H9 (cell line): ENCODE measurements around the gene ATRX. TPM values are rescaled to one million over a fixed set of nuclear protein-coding genes. Genes with fewer than 3 reads are reported as not detected.

Source experiments
- DNase-seq: peaks from one replicate; pipeline ENCODE4 v3.0.0-alpha.2; 2017
- H2AFZ ChIP-seq: one replicate; pipeline ENCODE4 v1.6.1; 2013; ENCODE audit warnings: mild to moderate bottlenecking, low read length, control low read depth, moderate library complexity
- H2AK5ac ChIP-seq: 2 replicates; pipeline ENCODE4 v1.6.1; 2013; ENCODE audit warnings: low read length, control low read depth, mixed read lengths; ENCODE audit not compliant: insufficient read length
- H2BK120ac ChIP-seq: one replicate; pipeline ENCODE4 v1.6.1; 2013; ENCODE audit warnings: low read depth, mild to moderate bottlenecking, low read length, control low read depth, inconsistent platforms; ENCODE audit not compliant: poor library complexity, severe bottlenecking
- H2BK12ac ChIP-seq: 2 replicates; pipeline ENCODE4 v1.6.1; 2013; ENCODE audit warnings: low read length, control low read depth, mixed read lengths, low read depth; ENCODE audit not compliant: insufficient read length
- H2BK15ac ChIP-seq: 2 replicates; pipeline ENCODE4 v1.6.1; 2013; ENCODE audit warnings: low read depth, low read length, control low read depth
- H2BK20ac ChIP-seq: one replicate; pipeline ENCODE4 v1.6.1; 2013; ENCODE audit warnings: low read depth, mild to moderate bottlenecking, low read length, control low read depth, inconsistent platforms; ENCODE audit not compliant: poor library complexity, severe bottlenecking
- H2BK5ac ChIP-seq: 2 replicates; pipeline ENCODE4 v1.6.1; 2013; ENCODE audit warnings: low read length, control low read depth, mixed read lengths; ENCODE audit not compliant: insufficient read length
- H3K14ac ChIP-seq: 2 replicates; pipeline ENCODE4 v1.6.1; 2013; ENCODE audit warnings: low read length, control low read depth; ENCODE audit not compliant: insufficient read depth
- H3K18ac ChIP-seq: 2 replicates; pipeline ENCODE4 v1.6.1; 2013; ENCODE audit warnings: low read depth, mild to moderate bottlenecking, mixed read lengths, low read length, control low read depth; ENCODE audit not compliant: insufficient read length
- H3K23ac ChIP-seq: 2 replicates; pipeline ENCODE4 v1.6.1; 2013; ENCODE audit warnings: low read length, control low read depth, mixed read lengths, low read depth; ENCODE audit not compliant: insufficient read length
- H3K23me2 ChIP-seq: 2 replicates; pipeline ENCODE4 v1.6.1; 2013; ENCODE audit warnings: low read depth, mild to moderate bottlenecking, mixed read lengths, low read length, control low read depth; ENCODE audit not compliant: insufficient read length, poor library complexity, severe bottlenecking
- H3K27ac ChIP-seq: 2 replicates; pipeline ENCODE4 v1.5.1; 2013; ENCODE audit warnings: low read length, control low read depth, mixed read lengths, low read depth; ENCODE audit not compliant: insufficient read length
- H3K27me3 ChIP-seq: 2 replicates; pipeline ENCODE4 v1.6.1; 2013; ENCODE audit warnings: low read length, control low read depth, inconsistent platforms; ENCODE audit not compliant: insufficient read depth
- H3K4ac ChIP-seq: 2 replicates; pipeline ENCODE4 v1.6.1; 2013; ENCODE audit warnings: low read depth, mild to moderate bottlenecking, control low read depth, inconsistent platforms, low read length, moderate library complexity
- H3K4me1 ChIP-seq: 2 replicates; pipeline ENCODE4 v1.6.1; 2013; ENCODE audit warnings: low read length, control low read depth, inconsistent platforms; ENCODE audit not compliant: insufficient read depth
- H3K4me2 ChIP-seq: 2 replicates; pipeline ENCODE4 v1.6.1; 2013; ENCODE audit warnings: low read length, control low read depth, mixed read lengths; ENCODE audit not compliant: insufficient read length, insufficient read depth
- H3K56ac ChIP-seq: 2 replicates; pipeline ENCODE4 v1.6.1; 2013; ENCODE audit warnings: low read depth, mild to moderate bottlenecking, mixed read lengths, low read length, control low read depth; ENCODE audit not compliant: insufficient read length
- H3K79me1 ChIP-seq: 2 replicates; pipeline ENCODE4 v1.6.1; 2013; ENCODE audit warnings: low read depth, mild to moderate bottlenecking, moderate library complexity, low read length, control low read depth, inconsistent platforms; ENCODE audit not compliant: insufficient read depth, poor library complexity, severe bottlenecking
- H3K79me2 ChIP-seq: 2 replicates; pipeline ENCODE4 v1.6.1; 2013; ENCODE audit warnings: low read length, control low read depth, inconsistent platforms; ENCODE audit not compliant: insufficient read depth
- H3K9ac ChIP-seq: 2 replicates; pipeline ENCODE4 v1.6.1; 2013; ENCODE audit warnings: low read length, control low read depth, mixed read lengths; ENCODE audit not compliant: insufficient read length; ENCODE audit errors: extremely low read depth
- H3K9me3 ChIP-seq: one replicate; pipeline ENCODE4 v1.6.1; 2013; ENCODE audit warnings: low read depth, low read length, inconsistent platforms; ENCODE audit not compliant: control insufficient read depth
- H3T11ph ChIP-seq: one replicate; pipeline ENCODE4 v1.6.1; 2013; ENCODE audit warnings: mild to moderate bottlenecking, low read length, control low read depth, inconsistent platforms
- H4K20me1 ChIP-seq: one replicate; pipeline ENCODE4 v1.6.1; 2013; ENCODE audit not compliant: control insufficient read depth, insufficient read length, insufficient read depth
- H4K5ac ChIP-seq: 2 replicates; pipeline ENCODE4 v1.6.1; 2013; ENCODE audit warnings: low read depth, mild to moderate bottlenecking, mixed read lengths, low read length, control low read depth; ENCODE audit not compliant: insufficient read length
- H4K8ac ChIP-seq: replicated peaks from 2 replicates; pipeline ENCODE4 v1.6.1; 2013; ENCODE audit warnings: low read length, control low read depth, mixed read lengths, low read depth; ENCODE audit not compliant: insufficient read length
- H4K91ac ChIP-seq: 2 replicates; pipeline ENCODE4 v1.6.1; 2013; ENCODE audit warnings: low read depth, mild to moderate bottlenecking, moderate library complexity, mixed read lengths, low read length, control low read depth; ENCODE audit not compliant: insufficient read length
- H3K27ac Mint-ChIP-seq, 3 experiments: 2 replicates in 2 of 3; 3 replicates in 1 of 3; pipeline ENCODE4 v1.8.0; 2020 to 2021; ENCODE audit warnings: mixed read lengths in 3 of 3, mild to moderate bottlenecking in 1 of 3, moderate library complexity in 1 of 3
- H3K27me3 Mint-ChIP-seq: 2 replicates; pipeline ENCODE4 v1.8.0; 2021; ENCODE audit warnings: low read depth, mild to moderate bottlenecking, moderate library complexity, mixed read lengths
- H3K36me3 Mint-ChIP-seq, 3 experiments: 2 replicates in 2 of 3; 3 replicates in 1 of 3; pipeline ENCODE4 v1.8.0; 2020 to 2021; ENCODE audit warnings: low read depth in 3 of 3, mixed read lengths in 3 of 3; ENCODE audit not compliant: insufficient read depth in 1 of 3
- H3K4me1 Mint-ChIP-seq, 2 experiments: 2 replicates each; pipeline ENCODE4 v1.8.0; 2020; ENCODE audit warnings: mixed read lengths in 2 of 2
- H3K4me3 Mint-ChIP-seq, 2 experiments: 2 replicates in 1 of 2; 3 replicates in 1 of 2; pipeline ENCODE4 v1.8.0; 2020 to 2021; ENCODE audit warnings: mild to moderate bottlenecking in 2 of 2, mixed read lengths in 2 of 2, moderate library complexity in 1 of 2
- H3K9me3 Mint-ChIP-seq, 2 experiments: 2 replicates in 1 of 2; 3 replicates in 1 of 2; pipeline ENCODE4 v1.8.0; 2020; ENCODE audit warnings: mild to moderate bottlenecking in 2 of 2, mixed read lengths in 2 of 2, moderate library complexity in 1 of 2
- WGBS: extraction: QIAGEN DNeasy Blood & Tissue Kit; methylation state at CpG from one replicate; pipeline ENCODE4 v1.1.7; 2013; ENCODE audit warnings: missing lambda C conversion rate, low lambda C conversion rate, mixed read lengths; ENCODE audit not compliant: insufficient read length; ENCODE audit errors: extremely low coverage; 5-methylcytosine and 5-hydroxymethylcytosine counted together
- total RNA-seq: library from RNA; stranded (reverse); gene quantifications from 2 replicates; pipeline ENCODE4 v1.2.1, GENCODE V29; 2021
- TF ChIP-seq, protein P1 (sequence below): fragments of 200-600 bp; sonication (generic); conservative IDR thresholded peaks from 3 replicates; pipeline ENCODE4 v1.8.0; 2021; ENCODE audit warnings: antibody characterized with exemption, mild to moderate bottlenecking

The ATRX gene
- total RNA-seq, 1 experiment from 2014 or later: 76.0 TPM

DNA sequence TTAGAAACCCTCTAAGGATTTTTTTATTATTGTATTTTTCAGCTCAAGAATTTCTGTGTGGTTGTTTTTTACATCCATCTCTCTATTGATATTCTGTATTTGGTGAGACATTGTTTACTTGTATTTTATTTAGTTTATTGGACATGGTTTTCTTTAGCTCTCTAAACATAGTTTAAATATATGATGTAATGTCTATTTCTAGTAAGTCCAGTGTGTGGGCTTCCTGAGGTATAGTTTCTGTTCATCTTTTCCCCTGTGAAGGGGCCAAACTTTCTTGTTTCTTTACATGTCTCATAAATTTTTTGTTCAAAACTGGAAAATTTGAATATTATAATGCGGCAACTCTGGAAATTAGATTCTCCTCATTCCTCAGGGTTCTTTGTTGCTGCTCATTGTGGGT is 28.2 kb upstream of the ATRX start:
- DNase-seq: no peak
- TF ChIP-seq, protein P1, sequence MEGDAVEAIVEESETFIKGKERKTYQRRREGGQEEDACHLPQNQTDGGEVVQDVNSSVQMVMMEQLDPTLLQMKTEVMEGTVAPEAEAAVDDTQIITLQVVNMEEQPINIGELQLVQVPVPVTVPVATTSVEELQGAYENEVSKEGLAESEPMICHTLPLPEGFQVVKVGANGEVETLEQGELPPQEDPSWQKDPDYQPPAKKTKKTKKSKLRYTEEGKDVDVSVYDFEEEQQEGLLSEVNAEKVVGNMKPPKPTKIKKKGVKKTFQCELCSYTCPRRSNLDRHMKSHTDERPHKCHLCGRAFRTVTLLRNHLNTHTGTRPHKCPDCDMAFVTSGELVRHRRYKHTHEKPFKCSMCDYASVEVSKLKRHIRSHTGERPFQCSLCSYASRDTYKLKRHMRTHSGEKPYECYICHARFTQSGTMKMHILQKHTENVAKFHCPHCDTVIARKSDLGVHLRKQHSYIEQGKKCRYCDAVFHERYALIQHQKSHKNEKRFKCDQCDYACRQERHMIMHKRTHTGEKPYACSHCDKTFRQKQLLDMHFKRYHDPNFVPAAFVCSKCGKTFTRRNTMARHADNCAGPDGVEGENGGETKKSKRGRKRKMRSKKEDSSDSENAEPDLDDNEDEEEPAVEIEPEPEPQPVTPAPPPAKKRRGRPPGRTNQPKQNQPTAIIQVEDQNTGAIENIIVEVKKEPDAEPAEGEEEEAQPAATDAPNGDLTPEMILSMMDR: no peak
- H3K56ac ChIP-seq: no peak overlapping the region
- no peak overlapping the region for H4K91ac ChIP-seq
- no peak overlapping the region for H3K4me2 ChIP-seq
- H3K4me1 Mint-ChIP-seq: no peaks in the 10 kb centered on the region
- H3K27ac ChIP-seq: no peak overlapping the region
- no peaks in the 10 kb centered on the region for H3K9me3 ChIP-seq
- H3K23me2 ChIP-seq: no peaks in the 10 kb centered on the region
- H4K8ac ChIP-seq: no peak overlapping the region
- H3K27me3 Mint-ChIP-seq: peaks cover 3% of the 10 kb centered on the region; the same call in 1 of the 2 replicates
- H2BK120ac ChIP-seq: no peak overlapping the region
- no peak overlapping the region for H3K14ac ChIP-seq
- no peaks in the 10 kb centered on the region for H3K4me1 ChIP-seq
- H3K27me3 ChIP-seq: no peaks in the 10 kb centered on the region
- no peak overlapping the region for H3K23ac ChIP-seq
- no CpG with 5 or more reads among the region's 1 CpG for WGBS
- no peak overlapping the region for H3K9ac ChIP-seq
- H3T11ph ChIP-seq: no peak overlapping the region
- H2AFZ ChIP-seq: no peak overlapping the region
- no peaks in the 10 kb centered on the region for H3K79me2 ChIP-seq
- H4K5ac ChIP-seq: no peak overlapping the region
- no peak overlapping the region for H2BK15ac ChIP-seq
- H3K4me3 Mint-ChIP-seq: no peak overlapping the region
- H3K4ac ChIP-seq: no peak overlapping the region
- H2AK5ac ChIP-seq: no peak overlapping the region
- peaks cover 67 to 70% of the 10 kb centered on the region in 2 experiments for H3K9me3 Mint-ChIP-seq
- no peak overlapping the region for H2BK5ac ChIP-seq
- peaks cover 0 to 5% (median 1%) of the 10 kb centered on the region in 3 experiments; a peak in 4 of 7 replicates for H3K36me3 Mint-ChIP-seq
- H3K18ac ChIP-seq: no peak overlapping the region
- H2BK12ac ChIP-seq: no peak overlapping the region
- no peaks in the 10 kb centered on the region for H3K79me1 ChIP-seq
- no peak overlapping the region for H3K27ac Mint-ChIP-seq
- no peak overlapping the region for H2BK20ac ChIP-seq
- H4K20me1 ChIP-seq: no peaks in the 10 kb centered on the region
